Mesenchymal stem cell (in vitro differentiated cells and primary cell): ENCODE data around the gene PTPRD.

Experiments used
- DNase-seq: peaks from one replicate; pipeline ENCODE4 v3.0.0-alpha.2; 2013
- H2AFZ ChIP-seq: one replicate; pipeline ENCODE4 v1.6.1; 2013; ENCODE audit warnings: low read depth, mild to moderate bottlenecking, control low read depth, inconsistent platforms, low read length, moderate library complexity
- H2AK5ac ChIP-seq: 2 replicates; pipeline ENCODE4 v1.6.1; 2013; ENCODE audit warnings: low read length, moderate library complexity, mild to moderate bottlenecking, inconsistent platforms; ENCODE audit not compliant: severe bottlenecking
- H2BK120ac ChIP-seq: one replicate; pipeline ENCODE4 v1.6.1; 2013; ENCODE audit warnings: low read depth, mild to moderate bottlenecking, inconsistent platforms, low read length, moderate library complexity
- H2BK12ac ChIP-seq, 2 experiments: one replicate each; pipeline ENCODE4 v1.6.1; 2013; ENCODE audit warnings: inconsistent platforms in 2 of 2, low read length in 2 of 2, mild to moderate bottlenecking in 2 of 2, moderate library complexity in 2 of 2, control low read depth in 1 of 2
- H2BK15ac ChIP-seq: one replicate; pipeline ENCODE4 v1.6.1; 2013; ENCODE audit warnings: mild to moderate bottlenecking, low read depth, inconsistent platforms; ENCODE audit not compliant: poor library complexity, severe bottlenecking
- H2BK5ac ChIP-seq: 2 replicates; pipeline ENCODE4 v1.6.1; 2013; ENCODE audit warnings: low read depth, mild to moderate bottlenecking, low read length, control low read depth, inconsistent platforms; ENCODE audit not compliant: poor library complexity, severe bottlenecking
- H3K14ac ChIP-seq, 2 experiments: one replicate each; pipeline ENCODE4 v1.6.1; 2013; ENCODE audit warnings: inconsistent platforms in 2 of 2, low read length in 2 of 2, control low read depth in 1 of 2, mild to moderate bottlenecking in 1 of 2, moderate library complexity in 1 of 2
- H3K18ac ChIP-seq, 2 experiments: one replicate each; pipeline ENCODE4 v1.6.1; 2013; ENCODE audit warnings: inconsistent platforms in 2 of 2, low read length in 2 of 2, control low read depth in 1 of 2, low read depth in 1 of 2, mild to moderate bottlenecking in 1 of 2
- H3K23ac ChIP-seq, 2 experiments: one replicate each; pipeline ENCODE4 v1.6.1; 2013; ENCODE audit warnings: inconsistent platforms in 2 of 2, low read length in 2 of 2, mild to moderate bottlenecking in 2 of 2, moderate library complexity in 2 of 2, control low read depth in 1 of 2
- H3K27ac ChIP-seq: 2 replicates; pipeline ENCODE4 v1.5.1; 2013; ENCODE audit warnings: mild to moderate bottlenecking, moderate library complexity, low read length, control low read depth, inconsistent platforms; ENCODE audit not compliant: poor library complexity, severe bottlenecking
- H3K27me3 ChIP-seq, 2 experiments: 2 replicates each; pipeline versions ENCODE4 v1.6.1 to v1.7.0; 2013; ENCODE audit warnings: low read length in 2 of 2, mild to moderate bottlenecking in 2 of 2, moderate library complexity in 2 of 2, control low read depth in 1 of 2, inconsistent platforms in 1 of 2; ENCODE audit not compliant: control insufficient read depth in 1 of 2, insufficient read depth in 1 of 2
- H3K36me3 ChIP-seq, 2 experiments: 2 replicates each; pipeline versions ENCODE4 v1.6.1 to v1.7.0; 2013; ENCODE audit warnings: low read length in 2 of 2, control low read depth in 1 of 2, inconsistent platforms in 1 of 2, low read depth in 1 of 2, mild to moderate bottlenecking in 1 of 2; ENCODE audit not compliant: insufficient read depth in 2 of 2, control insufficient read depth in 1 of 2
- H3K4ac ChIP-seq, 2 experiments: one replicate each; pipeline ENCODE4 v1.6.1; 2013; ENCODE audit warnings: inconsistent platforms in 2 of 2, low read length in 2 of 2, mild to moderate bottlenecking in 2 of 2, moderate library complexity in 2 of 2, control low read depth in 1 of 2, low read depth in 1 of 2
- H3K4me1 ChIP-seq: 2 replicates; pipeline ENCODE4 v1.6.1; 2013; ENCODE audit warnings: low read depth, low read length, control low read depth; ENCODE audit not compliant: control insufficient read depth, insufficient read depth
- H3K4me2 ChIP-seq: 2 replicates; pipeline ENCODE4 v1.6.1; 2013; ENCODE audit warnings: low read length, mild to moderate bottlenecking, inconsistent platforms; ENCODE audit not compliant: poor library complexity, severe bottlenecking
- H3K4me3 ChIP-seq, 2 experiments: 2 replicates each; pipeline versions ENCODE4 v1.5.1 to v1.7.0; 2013; ENCODE audit warnings: low read length in 2 of 2, mild to moderate bottlenecking in 2 of 2, control low read depth in 1 of 2, low read depth in 1 of 2; ENCODE audit not compliant: insufficient read depth in 1 of 2
- H3K79me1 ChIP-seq: replicated peaks from 2 replicates; pipeline ENCODE4 v1.6.1; 2013; ENCODE audit warnings: mild to moderate bottlenecking, control low read depth, low read length, inconsistent platforms; ENCODE audit not compliant: poor library complexity, severe bottlenecking
- H3K9ac ChIP-seq: 2 replicates; pipeline ENCODE4 v1.7.0; 2013; ENCODE audit warnings: mild to moderate bottlenecking, low read length, moderate library complexity
- H3K9me3 ChIP-seq: 2 replicates; pipeline ENCODE4 v1.7.0; 2013; ENCODE audit warnings: mild to moderate bottlenecking, low read length; ENCODE audit not compliant: control insufficient read depth
- H4K8ac ChIP-seq: one replicate; pipeline ENCODE4 v1.6.1; 2013; ENCODE audit warnings: inconsistent platforms, mild to moderate bottlenecking, low read length, moderate library complexity
- H4K91ac ChIP-seq: one replicate; pipeline ENCODE4 v1.6.1; 2013; ENCODE audit warnings: mild to moderate bottlenecking, low read length, inconsistent platforms
- WGBS: methylation state at CpG from one replicate; pipeline ENCODE4 v1.1.7; 2013; ENCODE audit warnings: mixed read lengths; 5-methylcytosine and 5-hydroxymethylcytosine counted together

PTPRD gene

DNA sequence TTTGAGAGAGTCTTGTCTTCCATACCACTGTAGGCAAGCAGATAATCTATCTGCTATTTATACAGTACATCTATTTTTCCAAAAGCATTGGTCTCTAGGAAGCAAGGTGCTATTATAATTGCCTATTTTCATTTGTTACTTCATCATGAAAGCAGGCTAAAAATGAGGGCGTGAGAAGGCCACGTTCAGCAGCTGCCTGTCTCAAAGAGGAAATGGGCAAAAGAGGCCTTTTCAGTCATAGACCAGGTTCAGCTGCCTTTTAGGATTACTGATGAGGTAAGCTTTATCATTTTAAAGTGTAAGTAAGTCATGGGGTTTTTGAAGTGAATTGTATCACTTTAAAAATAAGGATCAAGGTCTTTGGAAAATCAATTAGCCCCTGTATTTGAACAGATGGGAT, 1722.1 kb downstream of the PTPRD start:
- Histone ChIP-seq H3K4me1 (no peaks in the 10 kb centered on the region), H3K23ac (no peak overlapping the region), H3K4me3 (no peak overlapping the region), H3K27ac (no peak overlapping the region), H3K27me3 (no peaks in the 10 kb centered on the region), H3K9ac (no peak overlapping the region), H4K8ac (no peak overlapping the region), H2AFZ (no peak overlapping the region), H3K36me3 (no peaks in the 10 kb centered on the region), H3K18ac (no peak overlapping the region), H2BK5ac (no peak overlapping the region), H3K14ac (no peak overlapping the region), H2BK120ac (no peak overlapping the region), H2AK5ac (no peak overlapping the region), H3K4me2 (no peak overlapping the region), H3K79me1 (no peaks in the 10 kb centered on the region), H4K91ac (no peak overlapping the region), H3K9me3 (no peaks in the 10 kb centered on the region), H3K4ac (no peak overlapping the region), H2BK15ac (no peak overlapping the region), H2BK12ac (no peak overlapping the region)
- 87% methylated on average over 2 of the region's 2 CpGs for WGBS
- no peak for DNase-seq

DNA sequence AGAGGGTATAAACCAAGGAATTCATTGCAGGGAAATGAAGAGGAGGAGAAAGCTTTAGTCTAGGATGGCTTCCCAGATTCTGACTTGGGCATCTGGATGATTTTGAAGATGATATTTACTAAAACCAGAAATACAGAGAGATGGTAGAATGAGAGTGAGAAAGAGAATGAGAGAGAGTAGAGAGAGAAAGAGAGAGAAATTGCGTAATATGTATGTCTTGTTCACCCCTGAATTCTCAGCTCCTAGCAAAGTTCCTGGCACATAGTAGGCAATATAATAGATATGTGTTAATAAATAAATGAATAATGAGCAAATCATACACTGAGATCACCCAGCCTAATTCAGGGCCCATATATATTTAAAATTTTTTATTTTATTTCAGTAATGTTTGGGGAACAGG, 1723.7 kb downstream of the PTPRD start:
- H3K4me3 ChIP-seq, result no peak overlapping the region
- no peak for DNase-seq
- H2BK12ac ChIP-seq, result no peak overlapping the region
- H2AFZ ChIP-seq, result no peak overlapping the region
- no peak overlapping the region for H4K8ac ChIP-seq
- no peak overlapping the region for H2BK120ac ChIP-seq
- H3K4me1 ChIP-seq, result no peaks in the 10 kb centered on the region
- H3K4me2 ChIP-seq, result no peak overlapping the region
- H4K91ac ChIP-seq, result no peak overlapping the region
- H3K27ac ChIP-seq, result no peak overlapping the region
- H3K14ac ChIP-seq, result no peak overlapping the region
- H3K4ac ChIP-seq, result no peak overlapping the region
- H2BK15ac ChIP-seq, result no peak overlapping the region
- no peaks in the 10 kb centered on the region for H3K79me1 ChIP-seq
- H2AK5ac ChIP-seq, result no peak overlapping the region
- no peak overlapping the region for H3K9ac ChIP-seq
- 100% methylated on average over 1 of the region's 1 CpG for WGBS
- H2BK5ac ChIP-seq, result no peak overlapping the region
- no peaks in the 10 kb centered on the region for H3K27me3 ChIP-seq
- H3K23ac ChIP-seq, result no peak overlapping the region
- H3K18ac ChIP-seq, result no peak overlapping the region
- H3K9me3 ChIP-seq, result no peaks in the 10 kb centered on the region
- H3K36me3 ChIP-seq, result no peaks in the 10 kb centered on the region

DNA sequence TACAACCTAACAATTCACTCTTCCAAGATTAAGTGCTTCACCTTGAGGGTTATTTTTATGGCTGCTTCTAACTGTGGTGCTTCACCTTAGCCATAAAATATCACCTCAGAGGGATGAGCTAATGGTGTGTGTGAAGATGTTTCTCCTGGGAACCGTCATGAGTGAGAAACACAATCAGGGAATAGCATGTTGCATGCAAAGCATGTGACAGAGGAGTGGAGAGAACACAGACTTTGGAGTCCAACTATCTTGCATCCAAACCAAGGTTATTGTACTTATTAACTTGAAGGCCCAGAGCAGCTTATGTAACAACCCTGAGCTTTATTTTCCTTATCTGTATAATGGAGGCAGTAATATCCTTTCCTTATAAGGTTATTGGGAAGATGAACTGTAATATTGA, 1724.2 kb downstream of the PTPRD start:
- H3K4me1 ChIP-seq, result no peaks in the 10 kb centered on the region
- H2AFZ ChIP-seq, result no peak overlapping the region
- H2BK120ac ChIP-seq, result no peak overlapping the region
- no peak overlapping the region for H3K4me3 ChIP-seq
- no peak overlapping the region for H2BK5ac ChIP-seq
- H3K9ac ChIP-seq, result no peak overlapping the region
- no peak overlapping the region for H2AK5ac ChIP-seq
- H3K14ac ChIP-seq, result no peak overlapping the region
- H4K91ac ChIP-seq, result no peak overlapping the region
- no CpG with 5 or more reads among the region's 1 CpG for WGBS
- H3K18ac ChIP-seq, result no peak overlapping the region
- no peaks in the 10 kb centered on the region for H3K9me3 ChIP-seq
- H3K36me3 ChIP-seq, result no peaks in the 10 kb centered on the region
- H3K27ac ChIP-seq, result no peak overlapping the region
- H2BK15ac ChIP-seq, result no peak overlapping the region
- no peaks in the 10 kb centered on the region for H3K27me3 ChIP-seq
- H3K4me2 ChIP-seq, result no peak overlapping the region
- H3K4ac ChIP-seq, result no peak overlapping the region
- H3K79me1 ChIP-seq, result no peaks in the 10 kb centered on the region
- no peak overlapping the region for H3K23ac ChIP-seq
- no peak overlapping the region for H2BK12ac ChIP-seq
- H4K8ac ChIP-seq, result no peak overlapping the region
- no peak for DNase-seq

DNA sequence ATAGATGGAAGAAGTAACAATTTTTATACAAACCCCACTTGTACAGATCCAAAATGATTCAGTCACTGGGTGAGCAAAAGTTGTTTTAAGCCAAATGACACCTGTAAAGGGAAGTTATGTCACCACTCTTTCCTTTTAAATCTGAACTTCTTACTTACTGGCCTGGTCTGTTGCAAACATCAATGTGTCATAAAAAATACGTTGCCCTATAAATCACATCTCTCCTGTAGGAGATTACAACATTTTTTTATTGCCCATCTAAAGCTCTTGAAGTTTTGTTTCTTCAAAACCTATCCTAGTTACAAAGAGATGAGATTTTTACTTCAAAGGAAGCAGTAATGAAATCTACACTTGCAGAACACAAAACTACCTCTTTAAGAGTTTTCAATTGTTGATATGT, 1725.4 kb downstream of the PTPRD start:
- Histone ChIP-seq H2BK5ac (no peak overlapping the region), H2BK15ac (no peak overlapping the region), H3K4me3 (no peak overlapping the region), H4K8ac (no peak overlapping the region), H3K4me1 (no peaks in the 10 kb centered on the region), H2BK120ac (no peak overlapping the region), H3K23ac (no peak overlapping the region), H3K36me3 (no peaks in the 10 kb centered on the region), H2BK12ac (no peak overlapping the region), H3K9ac (no peak overlapping the region), H3K79me1 (no peaks in the 10 kb centered on the region), H3K27ac (no peak overlapping the region), H3K27me3 (no peaks in the 10 kb centered on the region), H3K4ac (no peak overlapping the region), H2AK5ac (no peak overlapping the region), H3K18ac (no peak overlapping the region), H4K91ac (no peak overlapping the region), H2AFZ (no peak overlapping the region), H3K14ac (no peak overlapping the region), H3K4me2 (no peak overlapping the region), H3K9me3 (no peaks in the 10 kb centered on the region)
- DNase-seq, result no peak
- 64% methylated on average over 1 of the region's 1 CpG for WGBS
